ENCODE data around the gene CAMK2A.

DNA sequence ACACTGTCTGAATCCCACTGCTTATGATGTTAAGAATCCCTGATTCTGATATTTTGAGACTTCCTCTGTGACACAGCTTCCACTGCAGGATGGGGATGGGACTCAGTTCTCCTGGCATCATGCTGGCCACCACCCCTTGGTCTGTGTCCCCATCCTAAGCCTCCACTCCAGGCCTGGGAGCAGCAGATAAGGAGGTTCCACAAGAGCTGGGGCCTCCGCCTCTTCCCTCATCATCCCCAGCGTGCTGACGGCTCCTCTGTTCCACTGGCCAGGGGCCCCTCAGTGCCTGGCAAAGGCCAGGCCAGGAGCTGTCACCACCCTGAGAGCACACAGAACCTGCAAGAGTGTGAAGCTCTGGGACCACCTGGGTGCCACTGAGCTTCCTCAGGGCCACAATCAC is 40.6 kb downstream of the CAMK2A start:
- TF ChIP-seq CTCF (conservative IDR thresholded peaks at IDR 0.05), result no peak
- no peak for TF ChIP-seq EZH2 (IDR thresholded peaks at IDR 0.05; ENCODE audit: low read depth)
